GM04503 (cell line): Measurements from ENCODE around the gene ITGB7.

Experiments used
- DNase-seq: peaks from one replicate; pipeline ENCODE4 v3.0.0-alpha.2; 2012; ENCODE audit warnings: low read depth

ITGB7 gene

DNA sequence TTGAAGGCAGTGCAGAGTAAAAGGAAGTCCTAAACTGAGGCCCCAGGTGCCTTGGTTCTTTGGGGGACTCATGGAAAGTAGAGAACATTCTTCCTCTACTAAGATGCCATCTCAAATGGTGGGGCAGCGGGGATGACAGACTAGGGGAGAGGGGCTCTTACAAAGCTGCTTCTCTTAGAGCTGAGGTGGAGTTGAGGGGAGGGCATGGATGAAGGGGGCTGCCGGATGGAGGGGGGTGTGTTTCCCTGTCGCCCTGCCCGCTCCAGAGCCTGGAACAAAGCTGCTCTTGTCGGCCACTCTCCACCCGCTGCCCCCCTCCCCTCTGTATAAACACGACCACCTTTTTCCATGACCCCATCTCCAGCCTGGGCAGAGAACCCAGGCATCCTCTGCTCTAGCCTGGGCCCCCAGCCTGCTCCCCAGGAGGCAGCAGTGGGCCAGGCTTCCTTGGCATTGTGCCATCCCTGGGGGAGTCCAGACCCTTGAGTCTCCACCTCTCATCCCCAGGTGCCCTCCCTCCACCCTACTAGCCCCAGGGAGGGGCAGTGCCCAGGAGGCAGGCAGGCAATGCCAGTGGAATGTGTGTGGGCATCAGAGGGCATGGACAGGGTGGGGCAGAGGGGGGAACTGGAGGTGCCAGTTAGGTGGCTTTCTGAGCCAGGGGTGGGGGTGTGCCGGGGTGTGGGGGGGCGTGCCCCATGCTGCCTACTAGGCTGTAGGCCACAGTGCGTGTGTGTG, 23.2 kb upstream of the ITGB7 start:
- no peak for DNase-seq

DNA sequence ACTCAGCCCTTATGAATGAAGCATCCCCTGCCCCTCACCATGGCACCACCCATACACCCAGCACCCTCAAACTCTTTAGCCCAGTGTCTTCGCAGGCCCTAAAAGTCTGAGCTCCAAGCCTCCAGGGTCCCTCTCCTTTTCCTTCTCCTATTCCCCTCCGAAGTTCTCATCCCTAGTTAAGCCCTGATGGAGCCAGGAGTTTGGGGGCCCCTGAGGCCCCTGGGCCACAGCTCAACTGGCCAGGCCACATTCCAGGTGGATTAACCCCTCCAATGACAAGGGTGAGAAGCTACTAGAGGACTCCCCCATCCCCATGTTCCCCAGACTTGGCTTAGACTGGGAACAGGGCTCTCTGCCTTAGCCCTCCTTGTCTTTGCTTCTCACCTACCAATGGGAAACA, 22.4 kb upstream of the ITGB7 start:
- no peak for DNase-seq

DNA sequence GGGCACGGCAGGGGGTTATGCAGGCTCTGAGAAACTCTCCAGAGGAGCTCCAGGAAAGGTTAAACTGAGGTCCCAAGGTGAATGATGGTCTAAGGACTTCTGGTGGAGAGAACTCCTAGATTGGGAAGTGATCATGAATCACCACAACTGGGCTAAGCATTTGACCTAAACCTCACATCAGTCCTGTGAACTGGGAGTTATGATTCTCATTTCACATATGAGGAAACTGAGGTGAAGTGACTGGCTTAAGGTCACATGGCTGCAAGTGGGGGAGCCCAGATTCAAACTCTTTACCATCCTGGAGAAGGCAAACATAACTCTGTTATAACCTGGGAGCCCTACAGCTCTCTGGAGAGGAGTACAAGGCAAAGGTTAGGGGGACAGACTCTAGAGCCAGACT, 20.8 kb upstream of the ITGB7 start:
- DNase-seq, result no peak

DNA sequence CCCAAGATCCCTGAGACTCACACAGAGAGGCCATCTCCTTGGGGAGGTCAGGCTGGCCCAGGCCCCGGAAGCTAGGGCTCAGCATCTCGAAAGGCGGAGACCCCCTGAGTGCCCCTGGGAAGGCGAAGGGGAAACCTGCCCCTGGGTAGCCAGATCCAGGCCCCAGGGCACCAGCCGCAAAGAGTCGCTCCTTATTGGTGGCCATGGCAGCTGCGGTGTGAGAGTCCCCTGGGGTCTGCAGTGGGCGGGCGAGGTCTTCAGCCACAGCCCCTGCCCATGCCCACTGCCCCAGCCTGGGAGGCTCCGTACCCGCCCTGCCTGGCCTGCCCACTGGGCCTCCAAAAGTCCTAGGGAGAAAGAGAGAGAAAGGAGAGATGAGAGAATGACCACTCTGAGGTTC, 20.3 kb upstream of the ITGB7 start:
- no peak for DNase-seq

DNA sequence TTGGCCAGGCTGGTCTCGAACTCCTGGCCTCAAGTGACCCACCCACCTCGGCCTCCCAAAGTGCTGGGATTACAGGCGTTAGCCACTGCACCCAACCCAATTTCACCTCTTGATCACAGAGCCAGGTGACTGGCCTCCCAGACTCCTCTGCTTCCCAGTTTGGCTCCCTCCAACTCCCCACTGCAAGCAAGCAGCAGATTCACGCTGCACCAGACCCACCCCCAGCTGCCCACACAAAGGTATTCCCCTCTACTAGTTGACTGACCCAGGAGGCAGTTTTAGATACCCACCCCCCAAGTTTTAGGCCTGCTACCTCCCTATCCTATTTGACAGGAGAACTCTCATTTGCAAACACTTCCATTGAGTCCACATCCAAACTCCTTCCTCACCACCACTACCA, 19.8 kb upstream of the ITGB7 start:
- no peak for DNase-seq

DNA sequence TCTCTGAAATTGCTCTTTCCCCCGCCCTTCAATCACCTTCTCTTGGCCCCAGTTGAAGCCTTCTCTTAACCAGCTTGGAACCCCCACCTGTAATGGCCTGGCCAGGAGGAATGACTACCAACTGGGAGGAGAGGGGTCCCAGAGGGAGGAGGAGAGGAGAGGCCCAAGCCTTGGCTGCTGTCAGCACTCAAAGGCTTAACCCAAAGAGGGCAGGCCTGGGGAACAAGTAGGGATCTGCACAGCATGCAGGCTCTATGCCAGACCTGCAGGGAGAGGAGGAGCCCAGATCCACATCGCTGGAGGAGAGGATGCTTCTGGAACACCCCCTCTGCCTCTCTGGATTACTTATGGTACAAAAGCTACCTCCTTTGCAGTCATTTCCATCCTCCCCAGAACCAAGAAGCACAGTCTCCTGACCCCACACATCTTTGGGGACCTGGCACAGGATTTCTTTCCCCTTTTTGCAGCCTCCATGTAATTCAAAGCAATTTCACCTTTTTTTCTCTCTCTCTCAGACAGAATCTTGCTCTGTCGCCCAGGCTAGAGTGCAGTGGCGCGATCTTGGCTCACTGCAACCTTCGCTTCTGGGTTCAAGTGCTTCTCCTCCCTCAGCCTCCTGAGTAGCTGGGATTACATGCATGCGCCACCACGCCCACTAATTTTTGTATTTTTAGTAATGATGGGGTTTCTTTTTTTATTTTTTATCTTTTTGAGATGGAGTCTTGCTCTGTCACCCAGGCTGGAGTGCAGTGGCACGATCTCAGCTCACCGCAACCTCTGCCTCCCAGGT, 18.8 kb upstream of the ITGB7 start:
- no peak for DNase-seq

DNA sequence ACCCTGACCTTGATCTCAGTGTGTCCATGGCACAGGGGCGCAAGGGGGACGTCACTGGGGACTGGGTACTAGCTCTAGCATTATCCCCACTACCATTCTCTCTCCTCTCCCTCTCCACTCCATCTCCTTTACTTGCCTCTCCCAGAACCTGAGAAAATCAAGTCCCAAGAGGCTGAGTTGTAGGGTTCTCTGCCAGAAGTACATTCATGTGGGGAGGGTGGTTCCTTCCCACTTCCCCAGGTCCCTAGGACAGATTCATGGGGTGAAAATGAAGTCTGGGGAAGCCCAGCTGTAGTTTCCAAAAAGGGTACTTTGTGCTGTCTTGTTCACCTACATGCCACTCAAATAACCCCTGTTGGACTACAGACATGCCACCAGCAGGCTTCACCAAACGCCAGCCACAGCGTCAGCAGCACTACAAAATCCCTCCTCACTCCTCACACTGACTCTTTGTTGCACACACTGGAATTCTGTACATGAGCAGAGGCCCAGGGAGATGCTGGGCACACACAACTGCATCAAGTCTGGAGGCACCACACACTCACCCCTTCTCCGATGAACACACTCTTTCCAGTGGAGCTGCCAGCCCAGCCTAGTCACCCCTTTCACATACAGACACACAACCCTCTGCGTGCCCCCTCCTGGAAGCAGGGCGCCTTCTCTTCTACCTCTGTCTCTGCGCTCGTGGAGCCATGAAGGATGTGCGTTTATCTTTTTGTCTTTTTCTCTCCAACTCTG, 18.0 kb upstream of the ITGB7 start:
- no peak for DNase-seq

DNA sequence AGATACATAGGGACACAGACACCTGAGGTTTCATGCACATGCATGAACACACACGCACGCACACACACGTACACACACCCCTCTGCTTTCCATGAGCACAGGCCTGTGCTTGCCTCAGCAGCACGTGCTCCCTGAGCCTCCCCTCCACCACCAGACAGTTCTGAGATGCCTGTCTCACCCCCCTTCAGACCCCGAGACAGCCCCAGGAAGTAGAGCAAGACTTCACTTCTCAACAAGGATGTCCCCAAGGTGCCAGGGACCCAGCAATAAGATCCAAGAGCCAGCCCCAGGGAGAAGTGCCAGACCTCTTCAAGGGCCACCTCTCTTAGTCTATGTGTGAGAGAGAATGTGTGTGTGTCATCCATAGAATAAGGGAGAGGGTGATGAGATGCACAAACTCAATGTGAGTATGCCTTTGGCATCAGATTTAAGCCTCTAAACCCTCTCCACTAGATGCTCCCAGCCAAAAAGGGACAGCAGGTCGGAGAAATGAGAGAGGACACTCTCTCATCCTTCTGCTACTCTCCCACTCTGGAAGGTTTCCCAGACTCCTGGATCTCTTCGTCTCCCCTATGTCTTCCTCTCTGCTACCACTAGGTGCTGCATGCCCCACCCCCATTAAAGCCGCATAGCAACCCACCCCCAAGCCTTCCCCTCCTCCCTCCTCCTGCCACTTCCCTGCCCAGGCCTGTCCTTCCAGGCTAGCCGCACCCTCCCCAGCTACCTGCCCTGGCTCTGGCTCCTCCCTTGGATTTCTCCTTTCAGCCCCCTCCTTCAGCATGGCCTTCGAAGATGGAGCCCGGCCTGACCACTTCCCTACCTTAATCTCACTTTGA, 17.2 kb upstream of the ITGB7 start:
- DNase-seq, result no peak

DNA sequence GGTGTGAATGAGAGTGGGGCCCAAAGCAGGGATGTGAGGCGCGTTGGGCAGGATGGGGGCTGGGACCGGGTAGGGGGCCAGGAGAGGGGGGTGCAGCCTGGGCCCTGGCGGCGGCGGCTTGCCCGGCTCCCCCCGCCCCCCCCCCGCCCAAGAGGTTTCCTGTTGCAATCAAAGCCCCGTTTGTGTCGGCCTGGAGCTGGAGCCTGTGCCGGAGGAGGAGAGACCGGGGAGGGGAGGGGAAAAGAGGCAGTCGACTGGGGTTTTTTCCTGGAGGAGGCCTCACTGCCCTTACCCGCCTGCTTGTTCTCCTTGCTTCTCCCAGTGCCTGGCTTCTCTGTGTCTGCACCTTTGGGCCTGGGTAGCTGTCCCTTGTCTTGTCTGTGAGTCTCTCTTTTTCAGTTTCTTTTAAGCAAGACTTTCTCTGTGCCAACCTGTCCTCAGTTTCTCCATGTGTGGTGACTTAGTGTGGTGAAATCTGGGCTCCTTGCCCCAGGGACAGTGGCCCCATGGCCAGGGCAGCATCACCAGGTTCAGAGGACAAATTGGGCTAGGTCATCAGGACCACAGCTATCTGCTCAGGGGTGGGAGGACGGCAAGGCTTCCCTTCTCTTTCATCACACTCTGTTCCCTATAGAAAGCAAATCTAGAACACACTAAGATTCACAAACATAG, 16.5 kb upstream of the ITGB7 start:
- DNase-seq, result no peak

DNA sequence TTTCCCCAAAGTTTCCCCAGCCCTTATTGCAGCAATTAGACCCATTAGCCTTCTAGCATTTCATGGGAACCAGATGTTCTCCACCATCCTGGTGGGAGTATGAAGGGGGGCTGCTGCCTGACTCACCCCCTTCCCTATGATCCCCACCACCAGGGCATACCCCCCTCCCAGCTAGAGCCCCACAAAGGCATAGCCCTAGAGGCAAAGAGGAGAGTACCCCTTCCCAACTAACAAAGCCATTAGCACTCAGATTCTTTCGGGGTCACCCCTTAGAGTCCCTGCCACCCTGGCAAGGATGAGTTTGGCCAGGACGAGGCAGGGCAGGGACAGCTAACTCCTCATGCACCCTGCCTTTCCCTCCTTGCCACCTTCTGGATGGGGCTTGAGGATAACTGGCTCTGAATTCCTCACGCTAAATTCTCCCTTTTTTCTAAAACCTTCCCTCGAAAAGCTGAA, 15.8 kb upstream of the ITGB7 start:
- DNase-seq, result no peak

DNA sequence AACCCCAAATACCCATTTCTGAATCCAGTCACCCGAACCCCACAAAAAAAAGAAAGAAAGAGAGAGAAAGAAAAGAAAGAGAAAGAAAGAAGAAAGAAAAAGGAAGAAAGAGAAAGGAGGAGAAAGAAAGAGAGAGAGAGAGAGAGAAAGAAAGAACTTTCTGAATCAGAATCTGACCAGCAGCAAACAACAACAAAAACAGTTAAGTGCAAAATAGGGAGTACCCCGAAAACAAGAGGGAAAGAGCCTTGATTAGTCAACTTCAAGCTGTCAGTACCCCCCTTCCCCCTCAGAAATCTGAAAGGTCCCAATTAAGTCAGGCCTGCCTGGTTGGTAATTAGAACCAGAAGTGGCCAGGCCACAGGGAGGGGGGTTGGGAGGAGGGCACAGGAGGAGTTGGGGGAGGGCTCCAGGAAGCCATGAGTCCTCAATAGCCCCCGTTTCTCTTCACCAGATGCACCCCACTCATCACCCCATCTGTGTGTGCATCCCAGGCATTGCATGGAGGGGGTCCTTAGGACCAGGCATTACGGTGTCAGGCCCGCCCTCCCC, 15.2 kb upstream of the ITGB7 start:
- no peak for DNase-seq

DNA sequence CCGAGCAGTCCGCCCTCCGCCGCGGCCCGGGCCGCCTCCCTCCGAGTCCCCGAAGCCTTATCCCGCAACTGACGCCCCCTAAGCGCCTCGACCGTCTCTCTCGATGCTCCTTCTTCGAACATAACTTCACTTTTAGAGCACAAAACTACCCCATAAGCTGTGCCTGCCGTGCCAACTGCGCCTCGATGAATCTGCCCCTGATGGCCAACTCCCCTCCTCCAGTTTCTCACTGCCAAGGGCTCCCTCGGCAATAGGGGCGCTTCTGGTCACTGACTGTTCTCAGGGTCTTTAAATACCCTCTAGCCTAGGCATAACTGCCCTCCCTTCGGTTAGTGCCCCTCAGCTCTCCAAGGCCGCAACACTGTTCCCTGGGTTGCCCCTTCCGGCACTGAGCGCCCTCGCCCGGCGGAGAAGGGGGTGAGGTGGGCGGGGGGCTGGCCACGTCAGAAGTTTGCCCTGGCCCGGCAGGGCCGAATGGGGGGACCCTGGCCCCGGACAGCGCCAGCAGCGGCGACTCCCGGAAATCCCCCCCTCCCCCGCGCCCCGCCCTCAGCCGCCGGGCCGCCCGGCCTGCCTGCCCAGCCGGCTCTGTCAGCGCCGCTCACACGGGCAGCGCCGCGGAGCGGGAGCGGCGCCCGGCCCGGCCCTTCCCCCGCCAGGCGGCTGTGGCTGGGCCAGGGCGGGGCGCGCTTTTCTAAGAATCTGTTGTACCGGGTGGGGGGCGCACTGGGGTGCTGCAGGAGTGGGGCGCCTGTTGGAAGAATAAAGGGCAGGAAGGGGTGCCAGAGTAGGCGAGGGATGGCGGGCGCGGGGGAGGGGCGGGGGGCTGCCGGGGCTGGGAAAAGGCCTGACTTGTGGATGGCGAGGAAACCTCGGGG, 14.4 kb upstream of the ITGB7 start:
- no peak for DNase-seq

DNA sequence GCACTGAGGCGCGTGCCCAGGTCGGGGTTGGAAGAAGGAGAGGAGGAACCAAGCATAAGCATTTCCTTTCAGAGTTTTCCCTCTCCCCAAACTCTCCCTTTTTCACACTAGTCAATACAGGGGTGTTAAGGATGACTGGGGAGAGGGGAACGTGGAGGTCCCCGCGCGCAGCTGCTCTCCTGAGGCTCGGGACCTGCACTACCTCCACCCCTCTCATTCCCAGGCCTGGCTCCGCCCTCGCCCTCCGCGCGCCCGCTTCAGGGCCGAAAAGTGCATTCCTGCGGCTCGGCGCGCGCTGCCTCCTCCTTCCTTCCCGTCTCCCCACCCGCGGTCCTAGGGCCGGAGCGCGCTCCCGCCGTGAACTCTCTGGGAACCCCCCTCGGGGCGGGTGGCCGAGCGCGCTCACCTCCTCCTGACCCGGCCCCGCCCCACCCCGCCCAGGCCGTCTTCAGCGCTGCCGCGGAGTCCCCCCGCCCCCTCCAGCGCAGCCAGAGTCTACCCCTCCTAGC, 13.7 kb upstream of the ITGB7 start:
- DNase-seq, result no peak

DNA sequence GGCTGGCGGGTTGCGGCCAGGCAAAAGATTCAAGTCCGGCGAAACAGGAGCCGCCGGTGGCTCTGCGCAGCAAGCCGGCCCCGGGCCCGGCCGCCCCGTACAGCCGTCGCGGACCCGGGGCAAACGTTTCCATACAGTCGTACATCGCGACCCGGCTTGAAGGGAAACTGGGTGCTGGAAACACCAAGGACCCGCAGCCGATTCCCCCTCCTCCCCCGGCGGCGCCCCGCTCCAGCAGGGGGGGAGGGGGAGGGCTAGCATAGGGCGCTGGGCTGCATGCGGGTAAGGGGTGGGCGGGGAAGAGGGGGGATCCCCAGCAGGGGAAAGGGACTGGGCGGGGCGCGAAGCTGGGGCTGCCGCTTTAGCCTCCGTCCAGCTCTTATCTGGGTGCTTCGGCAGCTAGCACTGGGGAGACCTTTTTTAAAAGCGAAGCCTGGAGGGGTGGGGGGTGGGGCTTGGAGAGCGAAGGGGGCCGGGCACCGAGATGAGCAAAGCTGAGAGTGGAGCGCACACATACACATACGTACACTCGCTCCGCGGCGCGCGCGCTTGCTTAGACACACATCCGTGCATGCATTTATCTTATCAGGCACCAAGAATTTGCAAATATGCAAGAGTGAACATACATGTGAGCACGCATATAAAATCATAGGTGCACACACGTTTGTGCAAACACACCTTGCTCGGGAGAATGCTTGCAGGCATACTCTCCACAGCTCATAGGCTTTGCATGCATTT, 13.1 kb upstream of the ITGB7 start:
- no peak for DNase-seq

DNA sequence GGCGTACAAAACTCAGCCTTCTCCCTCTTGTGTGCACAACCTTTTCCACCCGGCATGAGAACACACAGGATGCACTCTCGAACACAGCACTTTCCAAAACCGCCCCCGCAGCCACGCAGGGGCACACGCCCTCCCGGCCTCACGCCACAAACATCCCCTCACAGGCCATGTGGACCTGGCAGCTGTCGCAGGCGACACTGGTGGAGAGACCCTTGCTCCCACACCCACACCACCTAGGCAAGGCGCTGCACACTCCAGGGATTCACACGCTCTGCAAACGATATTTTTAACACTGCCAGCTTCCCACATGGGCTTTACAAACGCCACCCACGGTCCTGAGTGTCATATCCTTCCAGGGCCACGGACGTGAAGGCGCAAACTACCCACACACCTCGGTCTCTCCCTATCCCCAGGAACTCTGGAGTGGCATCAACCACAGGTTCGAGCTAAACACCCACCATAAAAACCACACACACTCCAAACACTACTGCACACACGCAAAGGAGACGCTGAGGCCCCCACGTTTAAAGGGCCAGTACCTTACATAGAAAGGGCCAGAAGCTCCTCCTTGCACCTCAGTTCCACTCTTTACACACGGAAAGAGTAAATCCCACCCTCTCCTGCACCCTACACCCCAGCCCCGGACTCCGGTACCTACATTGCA, 12.4 kb upstream of the ITGB7 start:
- no peak for DNase-seq

DNA sequence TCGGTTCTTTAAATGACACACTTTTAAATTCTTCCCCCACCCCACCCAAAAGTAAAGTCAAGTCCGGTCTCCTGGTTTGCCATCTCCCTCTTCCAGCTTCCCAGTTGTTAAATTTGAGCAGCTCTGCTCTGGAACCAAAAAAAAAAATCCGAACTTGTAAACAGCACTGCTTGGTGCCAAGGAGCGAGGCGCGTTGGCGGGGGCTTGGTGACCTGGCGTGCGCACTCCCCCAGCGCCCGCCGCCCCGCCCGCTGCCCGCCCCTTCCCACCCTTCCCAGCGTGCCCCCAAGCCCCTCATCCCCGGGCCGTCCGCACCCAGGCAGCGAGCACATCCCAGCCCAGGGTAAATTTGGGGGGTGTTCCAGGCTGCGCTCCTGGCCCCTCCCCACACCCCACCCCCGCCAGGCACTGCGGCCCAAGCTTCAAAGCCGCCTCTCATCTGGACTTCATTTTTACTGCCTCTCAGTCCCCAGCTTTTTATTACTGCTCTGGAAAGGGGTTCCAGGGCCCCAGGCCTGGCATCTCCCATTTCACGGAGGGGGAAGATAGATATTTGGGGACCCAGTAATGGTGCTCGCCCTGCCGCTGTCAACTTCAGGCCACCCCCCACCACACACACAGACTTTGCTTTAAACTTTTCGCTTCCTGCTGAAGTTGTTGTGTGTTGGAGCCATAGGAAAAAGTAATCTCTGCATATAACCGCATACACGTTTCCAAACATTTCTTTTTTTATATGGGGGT, 11.7 kb upstream of the ITGB7 start:
- no peak for DNase-seq

DNA sequence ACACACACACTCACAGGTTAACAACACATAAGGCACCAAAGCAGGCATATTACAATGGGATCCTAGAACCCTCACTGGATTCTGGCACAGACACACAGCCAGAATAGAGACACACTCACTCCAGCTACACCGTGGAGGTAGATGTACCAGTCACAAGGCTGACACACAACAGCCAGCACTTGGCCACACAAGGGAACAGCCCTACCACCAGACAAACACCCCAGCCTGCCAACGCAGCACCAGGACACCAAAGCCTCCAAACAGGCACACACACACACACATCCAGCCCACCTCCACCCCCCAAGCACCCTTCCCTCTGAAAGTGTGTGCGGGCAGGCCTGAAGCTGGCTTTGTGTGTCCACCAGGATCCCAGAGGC, 10.9 kb upstream of the ITGB7 start:
- DNase-seq, result no peak
